Measurements from ENCODE around the gene TEAD3. TPM values are rescaled to one million over a fixed set of nuclear protein-coding genes. Genes with fewer than 3 reads are reported as not detected.

TEAD3 gene
- total RNA-seq, 1 experiment from 2014 or later: 10.7 TPM

DNA sequence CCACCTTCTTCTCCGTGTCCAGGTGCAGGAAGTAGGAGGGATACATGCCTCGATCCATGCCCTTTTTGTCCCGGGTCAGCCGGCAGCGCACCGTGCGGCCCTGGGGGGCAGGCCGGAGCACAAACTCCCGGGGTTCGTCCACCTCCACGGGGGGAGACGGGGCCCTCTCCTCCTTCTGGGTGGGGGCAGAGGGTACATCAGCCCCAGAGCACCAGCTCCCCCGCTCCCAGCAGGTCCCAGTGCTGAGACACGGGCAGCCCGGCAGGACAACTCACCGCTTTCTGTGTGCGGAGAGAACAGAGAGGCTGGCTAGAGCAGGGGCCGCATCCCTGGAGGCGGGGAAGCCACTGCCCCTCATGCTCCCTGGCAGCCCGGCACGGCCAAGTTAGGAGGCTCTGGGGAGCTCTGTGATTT is 9.1 kb upstream of the TEAD3 start:
- no peaks in the 10 kb centered on the region for H3K9me3 ChIP-seq (ENCODE audit: control insufficient read depth, insufficient read depth, low read depth, low read length)
- TF ChIP-seq SIN3A (IDR thresholded peaks at IDR 0.05; ENCODE audit: borderline replicate concordance, insufficient read depth, low read depth, low read length) (no peak), TCF7L2 (IDR thresholded peaks at IDR 0.05; ENCODE audit: low read depth, low read length) (no peak), CTCF (IDR thresholded peaks at IDR 0.05) (no peak)
- TF ChIP-seq, protein P1, sequence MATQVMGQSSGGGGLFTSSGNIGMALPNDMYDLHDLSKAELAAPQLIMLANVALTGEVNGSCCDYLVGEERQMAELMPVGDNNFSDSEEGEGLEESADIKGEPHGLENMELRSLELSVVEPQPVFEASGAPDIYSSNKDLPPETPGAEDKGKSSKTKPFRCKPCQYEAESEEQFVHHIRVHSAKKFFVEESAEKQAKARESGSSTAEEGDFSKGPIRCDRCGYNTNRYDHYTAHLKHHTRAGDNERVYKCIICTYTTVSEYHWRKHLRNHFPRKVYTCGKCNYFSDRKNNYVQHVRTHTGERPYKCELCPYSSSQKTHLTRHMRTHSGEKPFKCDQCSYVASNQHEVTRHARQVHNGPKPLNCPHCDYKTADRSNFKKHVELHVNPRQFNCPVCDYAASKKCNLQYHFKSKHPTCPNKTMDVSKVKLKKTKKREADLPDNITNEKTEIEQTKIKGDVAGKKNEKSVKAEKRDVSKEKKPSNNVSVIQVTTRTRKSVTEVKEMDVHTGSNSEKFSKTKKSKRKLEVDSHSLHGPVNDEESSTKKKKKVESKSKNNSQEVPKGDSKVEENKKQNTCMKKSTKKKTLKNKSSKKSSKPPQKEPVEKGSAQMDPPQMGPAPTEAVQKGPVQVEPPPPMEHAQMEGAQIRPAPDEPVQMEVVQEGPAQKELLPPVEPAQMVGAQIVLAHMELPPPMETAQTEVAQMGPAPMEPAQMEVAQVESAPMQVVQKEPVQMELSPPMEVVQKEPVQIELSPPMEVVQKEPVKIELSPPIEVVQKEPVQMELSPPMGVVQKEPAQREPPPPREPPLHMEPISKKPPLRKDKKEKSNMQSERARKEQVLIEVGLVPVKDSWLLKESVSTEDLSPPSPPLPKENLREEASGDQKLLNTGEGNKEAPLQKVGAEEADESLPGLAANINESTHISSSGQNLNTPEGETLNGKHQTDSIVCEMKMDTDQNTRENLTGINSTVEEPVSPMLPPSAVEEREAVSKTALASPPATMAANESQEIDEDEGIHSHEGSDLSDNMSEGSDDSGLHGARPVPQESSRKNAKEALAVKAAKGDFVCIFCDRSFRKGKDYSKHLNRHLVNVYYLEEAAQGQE (IDR thresholded peaks at IDR 0.05; ENCODE audit: insufficient read depth in 1 of 2, low read depth in 2 of 2, low read length in 1 of 2): no peak
- no TSS peak for BruUV-seq (replicated peaks)
- intact Hi-C loops (cut with micrococcal nuclease; ENCODE audit: unreplicated experiment): no loop called here
- ChIA-PET POLR2A (no interaction called here), CTCF (no interaction called here)
- ATAC-seq: no peak
- H3K36me3 ChIP-seq (ENCODE audit: control insufficient read depth, insufficient read depth, low read length): no peaks in the 10 kb centered on the region
- H3K4me3 ChIP-seq (ENCODE audit: low read depth in 2 of 2, low read length in 2 of 2): no peak overlapping the region
- in situ Hi-C loops (cut with HindIII; ENCODE audit: low pct_unique_long_range_greater_than_20kb, low sequenced_read_pairs): no loop called here
- DNase-seq (ENCODE audit: low read depth, low spot score): no peak
- no peak overlapping the region for H3K27ac ChIP-seq (ENCODE audit: low read length)
- no peaks in the 10 kb centered on the region for H3K27me3 ChIP-seq (ENCODE audit: control insufficient read depth, insufficient read depth, low read length)
- H3K4me1 ChIP-seq (ENCODE audit: control insufficient read depth, insufficient read depth, low read length): no peaks in the 10 kb centered on the region

DNA sequence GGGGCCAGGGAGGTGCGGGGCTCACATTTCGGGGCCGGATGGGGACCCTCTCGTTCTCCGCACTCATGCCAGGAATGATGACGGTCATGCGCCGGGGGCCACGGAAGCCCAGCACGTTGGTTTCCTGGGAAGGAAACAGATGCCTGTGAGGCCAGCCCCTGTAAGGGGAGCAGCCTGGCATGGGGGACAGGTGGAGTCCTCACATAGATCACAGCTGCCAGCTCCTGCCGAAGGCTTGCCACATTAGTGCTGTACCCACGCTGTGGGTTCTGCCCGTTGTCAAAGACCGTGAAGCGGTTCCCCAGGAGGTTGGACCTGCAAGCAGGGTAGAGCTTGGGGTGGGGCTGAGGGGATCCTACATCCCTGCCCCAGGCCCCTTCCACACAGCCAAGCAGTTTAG is 6.7 kb upstream of the TEAD3 start:
- H3K4me3 ChIP-seq (ENCODE audit: low read depth in 2 of 2, low read length in 2 of 2): no peak overlapping the region
- no TSS peak for BruUV-seq (replicated peaks)
- ATAC-seq (no peak), DNase-seq (ENCODE audit: low read depth, low spot score) (no peak)
- no peaks in the 10 kb centered on the region for H3K27me3 ChIP-seq (ENCODE audit: control insufficient read depth, insufficient read depth, low read length)
- H3K4me1 ChIP-seq (ENCODE audit: control insufficient read depth, insufficient read depth, low read length): no peaks in the 10 kb centered on the region
- in situ Hi-C loops (cut with HindIII; ENCODE audit: low pct_unique_long_range_greater_than_20kb, low sequenced_read_pairs): no loop called here
- intact Hi-C loops (cut with micrococcal nuclease; ENCODE audit: unreplicated experiment): no loop called here
- ChIA-PET POLR2A (no interaction called here), CTCF (no interaction called here)
- H3K9me3 ChIP-seq (ENCODE audit: control insufficient read depth, insufficient read depth, low read depth, low read length): no peaks in the 10 kb centered on the region
- no peaks in the 10 kb centered on the region for H3K36me3 ChIP-seq (ENCODE audit: control insufficient read depth, insufficient read depth, low read length)
- TF ChIP-seq, protein P1 (IDR thresholded peaks at IDR 0.05; ENCODE audit: insufficient read depth in 1 of 2, low read depth in 2 of 2, low read length in 1 of 2): no peak
- TF ChIP-seq SIN3A (IDR thresholded peaks at IDR 0.05; ENCODE audit: borderline replicate concordance, insufficient read depth, low read depth, low read length) (no peak), TCF7L2 (IDR thresholded peaks at IDR 0.05; ENCODE audit: low read depth, low read length) (no peak), POLR2AphosphoS5 (IDR thresholded peaks at IDR 0.05; ENCODE audit: low read depth, low read length) (no peak), CTCF (IDR thresholded peaks at IDR 0.05) (no peak)
- no peak overlapping the region for H3K27ac ChIP-seq (ENCODE audit: low read length)
